ENCODE measurements around the gene EIF3L.
A peak's percentile ranks its signal among the peaks of the same experiment; 100 is the strongest.
"Not testable (repeated sequence)": the region's sequence is repeated elsewhere in the genome, so short reads cannot be mapped to it uniquely, and the experiment has no call there.

The EIF3L gene

DNA sequence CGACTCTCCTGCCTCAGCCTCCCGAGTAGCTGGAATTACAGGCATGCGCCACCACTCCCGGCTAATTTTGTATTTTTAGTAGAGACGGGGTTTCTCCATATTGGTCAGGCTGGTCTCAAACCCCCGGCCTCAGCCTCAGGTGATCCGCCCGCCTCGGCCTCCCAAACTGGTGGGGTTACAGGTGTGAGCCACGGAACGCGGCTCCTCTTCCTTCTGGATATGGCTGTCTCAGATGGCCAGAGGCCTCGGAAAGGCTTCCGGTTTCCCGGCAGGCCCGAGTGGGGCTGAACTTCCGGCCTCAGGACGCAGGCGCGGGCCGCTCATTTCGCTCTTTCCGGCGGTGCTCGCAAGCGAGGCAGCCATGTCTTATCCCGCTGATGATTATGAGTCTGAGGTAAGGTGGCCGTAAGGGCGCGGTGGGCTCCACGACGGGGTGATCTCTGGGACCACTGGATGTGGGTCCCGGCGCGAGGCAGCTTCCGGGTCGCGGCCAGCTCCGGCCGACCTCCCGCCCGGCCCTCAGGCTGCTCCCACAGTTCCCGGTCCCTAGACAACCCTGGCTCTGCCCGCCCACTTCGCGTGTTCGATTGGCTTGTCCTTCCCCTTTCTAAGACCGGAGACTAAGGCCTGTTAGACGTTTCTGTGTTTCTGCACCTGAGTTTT is at the start of gene EIF3L:
TSS of gene EIF3L (plus strand) at position 331 of the 663 bp plus-strand sequence. CDS start at position 362, 31 bp downstream.
- Histone ChIP-seq H3K27me3 (ENCODE audit: control insufficient read depth, insufficient read depth, low read length) (no peaks in the 10 kb centered on the region), H3K9ac (ENCODE audit: low read length) (peak within 1 kb of the TSS; percentile 84), H3K4me3 (ENCODE audit: low read length) (peak within 1 kb of the TSS; percentile 93), H3K4me1 (ENCODE audit: control insufficient read depth, insufficient read depth, low read length) (peaks cover 12% of the 10 kb centered on the region), H3K36me3 (ENCODE audit: control insufficient read depth, insufficient read depth, low read length) (peaks cover 13% of the 10 kb centered on the region), H3K27ac (ENCODE audit: low read depth, low read length) (peak within 1 kb of the TSS; percentile 90)

DNA sequence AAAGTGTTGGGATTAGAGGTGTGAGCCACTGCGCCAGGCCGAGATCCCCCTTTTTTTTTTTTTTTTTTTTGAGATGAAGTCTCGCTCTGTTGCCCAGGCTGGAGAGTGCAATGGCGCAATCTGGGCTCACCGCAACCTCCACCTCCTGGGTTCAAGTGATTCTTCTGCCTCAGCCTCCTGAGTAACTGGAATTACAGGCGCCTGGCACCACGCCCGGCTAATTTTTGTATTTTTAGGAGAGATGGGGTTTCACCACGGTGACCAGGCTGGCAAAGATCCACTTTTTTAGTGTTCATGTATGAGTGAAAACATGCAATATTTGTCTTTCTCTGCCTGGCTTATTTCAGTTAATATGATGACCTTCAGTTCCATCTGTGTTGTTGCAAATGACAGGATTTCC is 49.2 kb upstream of the EIF3L start:
- not testable (repeated sequence) for H3K4me1 ChIP-seq (ENCODE audit: control insufficient read depth, insufficient read depth, low read length); H3K9ac ChIP-seq (ENCODE audit: low read length); H3K36me3 ChIP-seq (ENCODE audit: control insufficient read depth, insufficient read depth, low read length); H3K4me3 ChIP-seq (ENCODE audit: low read length); H3K27ac ChIP-seq (ENCODE audit: low read depth, low read length); H3K27me3 ChIP-seq (ENCODE audit: control insufficient read depth, insufficient read depth, low read length)

DNA sequence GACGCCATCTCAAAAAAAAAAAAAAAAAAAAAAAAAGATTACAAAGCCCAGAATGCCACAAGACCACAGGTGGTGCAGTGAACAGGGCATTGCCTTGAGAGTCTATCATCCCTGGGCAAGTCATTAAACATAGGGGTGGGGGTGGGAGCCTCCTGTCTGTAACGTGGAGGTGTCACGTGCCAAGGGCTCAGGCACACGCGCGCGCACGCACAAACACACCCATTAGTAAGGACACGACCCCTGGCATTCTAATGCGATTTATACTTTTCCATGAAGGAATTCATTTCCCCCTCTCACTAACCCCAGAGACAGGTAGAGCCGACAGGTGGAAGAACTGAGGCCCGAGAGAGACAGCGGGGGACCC is 47.3 kb upstream of the EIF3L start:
- Histone ChIP-seq H3K4me3 (ENCODE audit: low read length) (peak overlapping the region; percentile 76), H3K4me1 (ENCODE audit: control insufficient read depth, insufficient read depth, low read length) (peaks cover 11% of the 10 kb centered on the region), H3K27me3 (ENCODE audit: control insufficient read depth, insufficient read depth, low read length) (no peaks in the 10 kb centered on the region), H3K27ac (ENCODE audit: low read depth, low read length) (peak overlapping the region; percentile 64), H3K9ac (ENCODE audit: low read length) (peak overlapping the region; percentile 11), H3K36me3 (ENCODE audit: control insufficient read depth, insufficient read depth, low read length) (no peaks in the 10 kb centered on the region)

DNA sequence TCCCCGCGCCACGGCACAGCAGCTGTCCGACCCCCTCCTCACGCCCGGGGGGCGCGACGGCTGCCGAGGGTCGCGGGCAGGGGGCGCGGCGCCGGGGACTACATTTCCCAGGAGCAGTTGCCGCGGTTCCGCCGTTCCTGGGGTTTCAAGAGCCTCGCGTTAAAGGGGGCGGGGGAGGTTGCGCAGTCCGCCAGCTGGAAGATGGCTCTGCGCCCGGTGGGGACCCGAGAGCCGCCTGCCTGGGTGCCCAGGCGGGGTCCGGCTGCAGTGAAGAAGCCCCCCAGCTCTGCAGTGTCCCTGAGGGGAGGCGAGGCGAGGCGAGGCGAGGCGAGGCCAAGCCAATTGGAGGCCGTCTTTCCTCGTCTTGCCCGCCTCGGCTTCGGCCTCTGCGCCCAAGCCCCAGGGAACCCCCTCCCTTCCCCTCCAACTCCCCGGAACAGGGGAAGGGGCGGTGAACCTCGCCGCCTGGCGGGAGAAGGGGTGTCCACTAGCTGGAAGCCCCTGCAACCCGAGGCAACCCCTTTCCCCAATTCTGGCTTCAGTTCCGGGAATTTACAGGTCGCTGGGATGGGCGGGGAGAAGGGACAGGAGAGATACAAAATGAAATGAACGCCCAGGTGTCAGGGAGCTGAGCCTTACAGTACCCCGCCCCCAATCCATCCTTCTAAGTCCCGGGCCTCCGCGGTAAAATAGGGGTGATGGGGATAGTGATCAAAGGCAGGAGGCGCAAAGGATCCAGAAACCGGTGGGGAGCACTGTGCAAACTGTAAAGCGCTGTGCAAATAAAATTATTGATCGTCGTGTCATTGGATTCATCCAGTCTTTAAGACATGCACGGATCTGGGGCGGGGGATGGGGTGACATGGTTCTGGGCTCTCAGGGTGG is 46.7 kb upstream of the EIF3L start:
- Histone ChIP-seq H3K36me3 (ENCODE audit: control insufficient read depth, insufficient read depth, low read length) (no peaks in the 10 kb centered on the region), H3K4me1 (ENCODE audit: control insufficient read depth, insufficient read depth, low read length) (peaks cover 11% of the 10 kb centered on the region), H3K9ac (ENCODE audit: low read length) (peak overlapping the region; percentile 11), H3K4me3 (ENCODE audit: low read length) (peak overlapping the region; percentile 76), H3K27ac (ENCODE audit: low read depth, low read length) (peak overlapping the region; percentile 64), H3K27me3 (ENCODE audit: control insufficient read depth, insufficient read depth, low read length) (no peaks in the 10 kb centered on the region)

DNA sequence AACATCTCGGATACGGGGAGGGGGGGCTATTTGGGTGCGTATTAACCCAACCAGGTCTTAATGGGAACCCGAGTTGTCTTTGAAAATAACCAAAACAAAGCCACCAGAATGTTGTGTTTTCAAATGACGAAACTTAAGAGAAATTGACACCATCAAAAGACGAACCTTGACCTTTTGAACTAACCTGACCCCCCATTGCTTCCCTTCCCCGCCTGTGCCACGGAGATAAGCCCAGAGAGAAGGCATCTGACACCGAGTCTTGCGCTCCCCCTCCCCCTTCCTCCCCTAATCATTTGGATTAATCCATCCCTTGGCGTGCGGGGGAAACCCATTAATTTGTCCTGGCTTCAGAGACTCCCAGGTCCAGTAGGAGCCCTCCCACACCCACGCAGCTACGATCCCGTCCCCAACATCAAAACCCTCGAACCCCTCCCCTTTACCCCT is 46.0 kb upstream of the EIF3L start:
- peaks cover 12% of the 10 kb centered on the region for H3K4me1 ChIP-seq (ENCODE audit: control insufficient read depth, insufficient read depth, low read length)
- no peak overlapping the region for H3K9ac ChIP-seq (ENCODE audit: low read length)
- no peaks in the 10 kb centered on the region for H3K27me3 ChIP-seq (ENCODE audit: control insufficient read depth, insufficient read depth, low read length)
- H3K4me3 ChIP-seq (ENCODE audit: low read length): peak overlapping the region; percentile 76
- no peak overlapping the region for H3K27ac ChIP-seq (ENCODE audit: low read depth, low read length)
- no peaks in the 10 kb centered on the region for H3K36me3 ChIP-seq (ENCODE audit: control insufficient read depth, insufficient read depth, low read length)

DNA sequence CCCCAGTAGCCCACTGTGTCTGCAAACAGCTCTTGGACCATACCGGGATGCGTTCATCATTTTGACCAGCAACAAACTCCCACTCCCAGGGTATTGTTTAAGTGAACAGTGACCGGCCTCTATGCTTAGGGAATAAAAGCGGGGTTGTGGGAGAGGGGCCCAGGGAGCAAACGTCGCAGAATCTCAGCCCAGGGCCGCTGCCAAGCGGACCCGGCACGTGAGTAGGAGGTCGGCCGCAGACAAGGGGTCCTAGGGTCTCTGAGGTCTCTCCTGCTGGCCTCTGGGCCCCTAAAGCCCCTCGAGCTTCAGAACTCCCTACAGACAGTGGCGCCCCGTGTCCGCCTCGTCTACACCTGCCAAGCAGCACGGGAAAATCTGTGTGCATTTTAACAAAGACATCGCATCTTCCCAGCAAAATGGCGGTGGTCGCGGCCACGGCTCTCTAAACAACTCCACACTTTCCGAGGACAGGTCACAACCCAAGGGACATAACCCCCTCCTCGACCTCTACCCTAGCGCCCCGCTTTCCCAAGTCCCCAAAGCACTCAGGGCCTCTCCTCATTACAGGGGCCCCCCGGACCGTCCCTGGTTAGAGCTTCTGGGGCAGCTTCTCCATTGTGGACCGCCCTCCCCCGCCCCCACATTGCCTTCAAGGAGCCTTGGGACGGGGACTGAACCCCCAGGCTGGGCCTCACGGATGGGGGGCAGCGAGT is 45.4 kb upstream of the EIF3L start:
- Histone ChIP-seq H3K4me3 (ENCODE audit: low read length) (peak overlapping the region; percentile 60), H3K27ac (ENCODE audit: low read depth, low read length) (peak overlapping the region; percentile 93), H3K27me3 (ENCODE audit: control insufficient read depth, insufficient read depth, low read length) (no peaks in the 10 kb centered on the region), H3K9ac (ENCODE audit: low read length) (no peak overlapping the region), H3K36me3 (ENCODE audit: control insufficient read depth, insufficient read depth, low read length) (no peaks in the 10 kb centered on the region), H3K4me1 (ENCODE audit: control insufficient read depth, insufficient read depth, low read length) (peaks cover 14% of the 10 kb centered on the region)

DNA sequence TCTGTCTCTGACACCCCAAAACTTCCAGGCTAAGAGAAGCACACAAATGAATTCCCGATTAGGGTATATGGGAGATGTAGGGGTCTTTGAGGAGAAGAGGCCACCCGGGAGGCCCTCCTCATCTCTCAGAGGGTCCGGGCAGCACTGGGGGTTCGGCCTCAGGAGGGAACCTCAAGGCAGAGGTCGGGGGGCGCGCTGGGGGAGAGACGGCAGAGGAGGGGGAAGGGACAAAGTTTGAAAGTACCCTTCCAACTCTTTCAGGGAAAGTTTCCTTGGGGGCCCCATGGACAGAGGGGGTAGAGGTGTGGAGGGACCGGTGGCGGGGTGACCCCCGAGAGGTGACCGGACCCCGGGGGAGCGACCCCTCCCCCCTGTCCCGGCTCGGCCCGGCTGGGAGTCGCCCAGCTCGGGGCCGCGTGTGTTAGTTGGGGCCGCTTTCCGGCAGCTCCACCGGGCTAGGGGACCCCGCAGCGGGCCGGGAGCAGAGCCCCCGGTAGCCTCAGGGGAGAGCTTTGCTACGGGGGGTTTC is 44.8 kb upstream of the EIF3L start:
- Histone ChIP-seq H3K4me3 (ENCODE audit: low read length) (peak overlapping the region; percentile 60), H3K4me1 (ENCODE audit: control insufficient read depth, insufficient read depth, low read length) (peaks cover 14% of the 10 kb centered on the region), H3K27me3 (ENCODE audit: control insufficient read depth, insufficient read depth, low read length) (no peaks in the 10 kb centered on the region), H3K27ac (ENCODE audit: low read depth, low read length) (peak overlapping the region; percentile 93), H3K9ac (ENCODE audit: low read length) (peak overlapping the region; percentile 21), H3K36me3 (ENCODE audit: control insufficient read depth, insufficient read depth, low read length) (no peaks in the 10 kb centered on the region)

DNA sequence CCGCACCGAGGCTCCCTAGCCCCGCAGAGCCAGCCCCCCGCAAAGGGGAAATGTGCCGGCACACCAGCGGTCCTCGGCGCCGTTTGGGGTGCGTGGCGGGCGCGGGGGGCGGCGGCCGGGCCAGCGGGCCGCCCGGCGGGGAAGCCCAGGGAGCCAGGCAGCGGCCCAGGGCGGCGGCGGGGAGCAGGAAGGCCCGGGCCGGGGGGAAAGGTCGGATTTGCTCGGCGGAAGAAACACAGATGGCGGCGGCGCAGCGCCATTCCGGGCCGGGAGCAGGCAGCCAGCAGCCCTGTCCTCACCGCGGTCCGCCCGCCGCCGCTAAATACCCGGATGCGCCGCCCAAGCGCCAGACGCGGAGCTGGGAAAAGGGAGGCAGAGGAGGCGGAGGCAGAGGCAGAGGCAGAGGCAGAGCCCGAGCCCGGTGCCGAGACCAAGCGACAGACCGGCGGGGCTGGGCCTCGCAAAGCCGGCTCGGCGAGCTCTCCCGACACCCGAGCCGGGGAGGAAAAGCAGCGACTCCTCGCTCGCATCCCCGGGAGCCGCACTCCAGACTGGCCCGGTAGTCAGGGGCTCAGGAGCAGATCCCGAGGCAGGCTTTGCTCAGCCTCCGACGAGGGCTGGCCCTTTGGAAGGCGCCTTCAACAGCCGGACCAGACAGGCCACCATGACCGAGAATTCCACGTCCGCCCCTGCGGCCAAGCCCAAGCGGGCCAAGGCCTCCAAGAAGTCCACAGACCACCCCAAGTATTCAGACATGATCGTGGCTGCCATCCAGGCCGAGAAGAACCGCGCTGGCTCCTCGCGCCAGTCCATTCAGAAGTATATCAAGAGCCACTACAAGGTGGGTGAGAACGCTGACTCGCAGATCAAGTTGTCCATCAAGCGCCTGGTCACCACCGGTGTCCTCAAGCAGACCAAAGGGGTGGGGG is 44.1 kb upstream of the EIF3L start:
- H3K9ac ChIP-seq (ENCODE audit: low read length): peak overlapping the region; percentile 76
- H3K4me3 ChIP-seq (ENCODE audit: low read length): peak overlapping the region; percentile 60

DNA sequence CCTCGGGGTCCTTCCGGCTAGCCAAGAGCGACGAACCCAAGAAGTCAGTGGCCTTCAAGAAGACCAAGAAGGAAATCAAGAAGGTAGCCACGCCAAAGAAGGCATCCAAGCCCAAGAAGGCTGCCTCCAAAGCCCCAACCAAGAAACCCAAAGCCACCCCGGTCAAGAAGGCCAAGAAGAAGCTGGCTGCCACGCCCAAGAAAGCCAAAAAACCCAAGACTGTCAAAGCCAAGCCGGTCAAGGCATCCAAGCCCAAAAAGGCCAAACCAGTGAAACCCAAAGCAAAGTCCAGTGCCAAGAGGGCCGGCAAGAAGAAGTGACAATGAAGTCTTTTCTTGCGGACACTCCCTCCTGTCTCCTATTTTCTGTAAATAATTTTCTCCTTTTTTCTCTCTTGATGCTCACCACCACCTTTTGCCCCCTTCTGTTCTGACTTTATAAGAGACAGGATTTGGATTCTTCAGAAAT is 43.4 kb upstream of the EIF3L start:
- H3K9ac ChIP-seq (ENCODE audit: low read length): no peak overlapping the region
- no peaks in the 10 kb centered on the region for H3K36me3 ChIP-seq (ENCODE audit: control insufficient read depth, insufficient read depth, low read length)
- H3K27me3 ChIP-seq (ENCODE audit: control insufficient read depth, insufficient read depth, low read length): no peaks in the 10 kb centered on the region
- peak overlapping the region; percentile 93 for H3K27ac ChIP-seq (ENCODE audit: low read depth, low read length)
- H3K4me1 ChIP-seq (ENCODE audit: control insufficient read depth, insufficient read depth, low read length): peaks cover 14% of the 10 kb centered on the region
- peak overlapping the region; percentile 60 for H3K4me3 ChIP-seq (ENCODE audit: low read length)

More for the DNA sequence above, 44.1 kb upstream of the EIF3L start:
- Histone ChIP-seq H3K27me3 (ENCODE audit: control insufficient read depth, insufficient read depth, low read length) (no peaks in the 10 kb centered on the region), H3K4me1 (ENCODE audit: control insufficient read depth, insufficient read depth, low read length) (peaks cover 14% of the 10 kb centered on the region), H3K27ac (ENCODE audit: low read depth, low read length) (peak overlapping the region; percentile 93), H3K36me3 (ENCODE audit: control insufficient read depth, insufficient read depth, low read length) (no peaks in the 10 kb centered on the region)

DNA sequence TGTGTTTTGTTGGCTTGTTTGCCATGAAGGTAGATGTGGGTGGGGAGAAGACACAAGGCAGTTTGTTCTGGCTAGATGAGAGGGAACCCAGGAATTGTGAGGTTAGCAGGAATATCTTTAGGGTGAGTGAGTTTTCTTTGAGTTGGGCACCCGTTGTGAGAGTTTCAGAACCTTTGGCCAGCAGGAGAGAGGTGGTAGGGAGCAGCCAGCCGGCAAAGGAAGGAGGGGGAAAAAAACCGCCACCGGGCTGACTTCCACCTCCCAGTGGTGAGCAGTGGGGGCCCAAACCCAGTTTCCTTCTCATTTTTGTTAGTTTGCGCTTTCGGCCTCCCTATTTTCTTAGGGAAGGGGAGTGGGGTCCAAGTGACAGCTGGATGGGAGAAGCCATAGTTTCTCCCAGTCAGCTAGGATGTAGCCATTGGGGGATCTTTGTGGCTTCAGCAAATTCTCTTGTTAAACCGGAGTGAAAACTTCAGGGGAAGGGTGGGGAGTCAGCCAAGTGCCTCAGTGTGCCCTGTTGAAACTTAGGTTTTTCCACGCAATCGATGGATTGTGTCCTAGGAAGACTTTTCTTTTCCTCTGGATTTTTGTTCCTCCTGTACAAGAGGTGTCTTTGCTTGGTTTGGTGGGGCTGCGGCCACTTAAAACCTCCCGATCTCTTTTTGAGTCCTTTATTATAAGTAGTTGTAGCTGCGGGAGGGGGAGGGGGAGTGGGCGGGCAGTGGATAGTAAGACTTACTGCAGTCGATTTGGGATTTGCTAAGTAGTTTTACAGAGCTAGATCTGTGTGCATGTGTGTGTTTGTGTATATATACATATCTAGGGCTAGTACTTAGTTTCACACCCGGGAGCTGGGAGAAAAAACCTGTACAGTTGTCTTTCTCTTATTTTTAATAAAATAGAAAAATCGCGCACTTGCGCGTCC is 42.5 kb upstream of the EIF3L start:
- Histone ChIP-seq H3K27me3 (ENCODE audit: control insufficient read depth, insufficient read depth, low read length) (no peaks in the 10 kb centered on the region), H3K4me1 (ENCODE audit: control insufficient read depth, insufficient read depth, low read length) (peaks cover 14% of the 10 kb centered on the region), H3K36me3 (ENCODE audit: control insufficient read depth, insufficient read depth, low read length) (no peaks in the 10 kb centered on the region), H3K4me3 (ENCODE audit: low read length) (peak overlapping the region; percentile 60), H3K27ac (ENCODE audit: low read depth, low read length) (peak overlapping the region; percentile 93), H3K9ac (ENCODE audit: low read length) (peak overlapping the region; percentile 45)
